C4-2B (cell line): ENCODE measurements around the gene DKK3.

Experiments
- ZFX ChIP-seq: fragments of 450-650 bp; IDR thresholded peaks from 2 replicates; pipeline ENCODE4 v1.6.1; 2017
- TF ChIP-seq, protein P1 (sequence below): fragments of 450-650 bp; conservative IDR thresholded peaks from 2 replicates; pipeline ENCODE4 v1.5.1; 2017; ENCODE audit warnings: mild to moderate bottlenecking

DNA sequence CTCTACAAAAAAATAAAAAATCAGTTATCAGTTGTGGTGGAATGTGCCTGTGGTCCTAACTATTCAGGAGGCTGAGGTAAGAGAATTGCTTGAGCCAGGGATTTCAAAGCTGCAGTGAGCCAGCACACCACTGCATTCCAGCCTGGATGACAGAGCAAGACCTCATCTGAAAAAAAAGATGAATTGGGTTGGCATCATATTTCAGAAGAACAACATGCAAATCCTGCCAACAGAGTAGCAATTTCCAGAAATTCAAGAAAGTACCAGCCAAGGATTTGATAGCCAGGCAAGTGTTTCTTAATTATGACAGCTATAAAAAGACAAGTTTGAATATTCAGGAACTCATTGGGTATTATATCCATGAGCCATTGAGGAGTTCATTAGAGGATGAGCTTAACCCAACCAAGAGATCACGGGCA is 91.4 kb downstream of the DKK3 start:
- TF ChIP-seq, protein P1, sequence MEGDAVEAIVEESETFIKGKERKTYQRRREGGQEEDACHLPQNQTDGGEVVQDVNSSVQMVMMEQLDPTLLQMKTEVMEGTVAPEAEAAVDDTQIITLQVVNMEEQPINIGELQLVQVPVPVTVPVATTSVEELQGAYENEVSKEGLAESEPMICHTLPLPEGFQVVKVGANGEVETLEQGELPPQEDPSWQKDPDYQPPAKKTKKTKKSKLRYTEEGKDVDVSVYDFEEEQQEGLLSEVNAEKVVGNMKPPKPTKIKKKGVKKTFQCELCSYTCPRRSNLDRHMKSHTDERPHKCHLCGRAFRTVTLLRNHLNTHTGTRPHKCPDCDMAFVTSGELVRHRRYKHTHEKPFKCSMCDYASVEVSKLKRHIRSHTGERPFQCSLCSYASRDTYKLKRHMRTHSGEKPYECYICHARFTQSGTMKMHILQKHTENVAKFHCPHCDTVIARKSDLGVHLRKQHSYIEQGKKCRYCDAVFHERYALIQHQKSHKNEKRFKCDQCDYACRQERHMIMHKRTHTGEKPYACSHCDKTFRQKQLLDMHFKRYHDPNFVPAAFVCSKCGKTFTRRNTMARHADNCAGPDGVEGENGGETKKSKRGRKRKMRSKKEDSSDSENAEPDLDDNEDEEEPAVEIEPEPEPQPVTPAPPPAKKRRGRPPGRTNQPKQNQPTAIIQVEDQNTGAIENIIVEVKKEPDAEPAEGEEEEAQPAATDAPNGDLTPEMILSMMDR = no peak
- TF ChIP-seq ZFX = no peak
